T-cell (primary cell): ENCODE data around the gene TECR. TPM values are rescaled to one million over a fixed set of nuclear protein-coding genes. Genes with fewer than 3 reads are reported as not detected.

Source experiments
- total RNA-seq, 35 experiments: library from RNA in 6 of 35; stranded (reverse) in 6 of 35; fragments of 120-200 nt in 1 of 35; gene quantifications; one replicate each; pipeline versions ENCODE4 v1.2.1 to v1.2.4 and lab custom pipeline; 2013 to 2026

TECR gene
- total RNA-seq, 5 donors from 2014 or later (not counting 1 experiment from before 2014, with no cell fraction given) = 137 to 207 (median 171) TPM

Other genes starting within 250 kb of the TECR start
- 1,000 to 10,000 TPM in 1 of 5 donors, 100 to 1,000 TPM in 4; 194 to 1,118 (median 206) TPM for gene ADGRE5, start 148.2 kb upstream of the TECR start, total RNA-seq
- 100 to 1,000 TPM; 159 to 280 (median 179) TPM for gene DDX39A, start 110.3 kb upstream of the TECR start, total RNA-seq
- 100 to 1,000 TPM; 170 to 272 (median 224) TPM for gene PKN1, start 96.3 kb upstream of the TECR start, total RNA-seq
- gene PTGER1, start 54.2 kb upstream of the TECR start, total RNA-seq = under 1 TPM in 2 of 5 donors, not detected in 3; 0.23 to 0.25 TPM
- 10 to 100 TPM; 27.5 to 44.4 (median 35.4) TPM for gene GIPC1, start 33.5 kb upstream of the TECR start, total RNA-seq
- 100 to 1,000 TPM; 158 to 575 (median 165) TPM for gene DNAJB1, start 11.2 kb upstream of the TECR start, total RNA-seq
- gene NDUFB7, start 42.5 kb downstream of the TECR start, total RNA-seq = 100 to 1,000 TPM in 1 of 5 donors, 10 to 100 TPM in 4; 47.9 to 112 (median 90.4) TPM
- gene CLEC17A, start 53.5 kb downstream of the TECR start, total RNA-seq = 1 to 10 TPM in 3 of 5 donors, under 1 TPM in 2; 0.40 to 5.2 (median 1.1) TPM
- not detected for gene ADGRE3, start 145.2 kb downstream of the TECR start, total RNA-seq
- gene ZNF333, start 160.5 kb downstream of the TECR start, total RNA-seq = 10 to 100 TPM; 20.5 to 39.0 (median 30.4) TPM
- gene ADGRE2, start 249.0 kb downstream of the TECR start, total RNA-seq = 1 to 10 TPM in 2 of 5 donors, under 1 TPM in 3; 0.62 to 5.4 (median 0.82) TPM